Keratinocyte (primary cell): ENCODE measurements around the gene SH2D5. TPM values are rescaled to one million over a fixed set of nuclear protein-coding genes. Genes with fewer than 3 reads are reported as not detected.

Experiments
- DNase-seq: peaks from one replicate; pipeline ENCODE4 v3.0.0-alpha.2; 2011; ENCODE audit warnings: low read depth, missing footprints, low spot score
- FAIRE-seq: peaks from 2 replicates; lab custom pipeline; 2011; peaks lifted over from hg19 to GRCh38; lab: Jason Lieb, UNC
- H2AFZ ChIP-seq: 2 replicates; pipeline ENCODE4 v1.6.0; 2012; ENCODE audit warnings: low read length, control low read depth, inconsistent platforms; ENCODE audit not compliant: control insufficient read depth
- H3K27ac ChIP-seq: 2 replicates; pipeline ENCODE4 v1.5.1; 2011; ENCODE audit warnings: low read length; ENCODE audit not compliant: control insufficient read depth, insufficient read depth
- H3K27me3 ChIP-seq: 3 replicates; pipeline ENCODE4 v1.6.0; 2011; ENCODE audit warnings: low read length; ENCODE audit not compliant: control insufficient read depth, insufficient read depth; ENCODE audit errors: extremely low read depth
- H3K36me3 ChIP-seq, 2 experiments: 2 replicates in 1 of 2; 3 replicates in 1 of 2; pipeline ENCODE4 v1.5.1; 2011; ENCODE audit warnings: low read length in 2 of 2, mild to moderate bottlenecking in 1 of 2; ENCODE audit not compliant: control insufficient read depth in 2 of 2, insufficient read depth in 2 of 2; ENCODE audit errors: extremely low read depth in 1 of 2
- H3K4me1 ChIP-seq: 3 replicates; pipeline ENCODE4 v1.5.1; 2011; ENCODE audit warnings: low read length; ENCODE audit not compliant: control insufficient read depth, insufficient read depth; ENCODE audit errors: extremely low read depth
- H3K4me2 ChIP-seq: 3 replicates; pipeline ENCODE4 v1.6.0; 2011; ENCODE audit warnings: low read depth, low read length; ENCODE audit not compliant: control insufficient read depth, insufficient read depth; ENCODE audit errors: extremely low read depth
- H3K4me3 ChIP-seq, 3 experiments: fragments of 200-600 bp in 1 of 3; sonication (generic) in 1 of 3; 2 replicates in 2 of 3; 3 replicates in 1 of 3; pipeline ENCODE4 v1.5.1; 2011 to 2016; ENCODE audit warnings: low read length in 3 of 3, mild to moderate bottlenecking in 3 of 3, control low read depth in 2 of 3, inconsistent platforms in 1 of 3, low read depth in 1 of 3, mixed read lengths in 1 of 3, mixed run types in 1 of 3, moderate library complexity in 1 of 3; ENCODE audit not compliant: control insufficient read depth in 2 of 3, insufficient read depth in 2 of 3; ENCODE audit errors: extremely low read depth in 1 of 3
- H3K79me2 ChIP-seq: 2 replicates; pipeline ENCODE4 v1.6.0; 2012; ENCODE audit warnings: low read length; ENCODE audit not compliant: control insufficient read depth, insufficient read depth
- H3K9ac ChIP-seq: 3 replicates; pipeline ENCODE4 v1.6.0; 2011; ENCODE audit warnings: low read length; ENCODE audit not compliant: control insufficient read depth, insufficient read depth; ENCODE audit errors: extremely low read depth
- H3K9me1 ChIP-seq: 3 replicates; pipeline ENCODE4 v1.6.0; 2011; ENCODE audit warnings: low read length; ENCODE audit not compliant: control insufficient read depth, insufficient read depth; ENCODE audit errors: extremely low read depth
- H3K9me3 ChIP-seq: 2 replicates; pipeline ENCODE4 v1.5.1; 2012; ENCODE audit warnings: low read depth, low read length; ENCODE audit not compliant: control insufficient read depth
- H4K20me1 ChIP-seq: 3 replicates; pipeline ENCODE4 v1.6.0; 2011; ENCODE audit warnings: low read length; ENCODE audit not compliant: control insufficient read depth, insufficient read depth; ENCODE audit errors: extremely low read depth
- CTCF ChIP-seq, 3 experiments: IDR thresholded peaks in 1 of 3; conservative IDR thresholded peaks in 1 of 3; optimal IDR thresholded peaks in 1 of 3; 2 replicates in 2 of 3; 3 replicates in 1 of 3; pipeline versions ENCODE3 to v1.5.1; 2011; ENCODE audit warnings: low read length in 3 of 3, mild to moderate bottlenecking in 3 of 3, moderate library complexity in 2 of 3, control low read depth in 1 of 3, inconsistent platforms in 1 of 3; ENCODE audit not compliant: insufficient read depth in 2 of 3; ENCODE audit errors: extremely low read depth in 1 of 3
- EZH2 ChIP-seq: IDR thresholded peaks from one replicate; pipeline ENCODE4 v1.6.1; 2012; ENCODE audit warnings: inconsistent platforms, mild to moderate bottlenecking, low read length, moderate library complexity
- dilution Hi-C: fragments of 300-500 bp; cut with MboI; formaldehyde crosslinking; loops from one replicate; pipeline ENCODE4 v1.7.0; 2020; ENCODE audit warnings: low sequenced_read_pairs; ENCODE audit not compliant: extremely low pct_ligation_motif_present
- polyA plus RNA-seq, 5 experiments: library from polyadenylated mRNA; depleted of rRNA in 3 of 5; stranded (reverse) in 3 of 5; stranded (forward) in 1 of 5; unstranded in 1 of 5; fragments of >200 nt; gene quantifications; 1 replicate in 1 of 5; 2 replicates in 3 of 5; 3 replicates in 1 of 5; pipeline versions ENCODE4 v1.2.1 to v1.2.3, GENCODE V29; 2011 to 2012; ENCODE audit warnings: missing spikeins in 2 of 5, low read depth in 1 of 5, low replicate concordance in 1 of 5

Gene SH2D5
- polyA plus RNA-seq, 1 donor (not counting 4 experiments of a cell fraction or from before 2014, with no cell fraction given) = 60.8 TPM

GRCh38 chr1:20691872-20692271 lies 40.6 kb downstream of the SH2D5 start:
- H3K4me3 ChIP-seq = no peak overlapping the region
- H3K27me3 ChIP-seq = no peaks in the 10 kb centered on the region
- dilution Hi-C loops = no loop called here
- peaks cover 0 to 15% of the 10 kb centered on the region in 2 experiments for H3K36me3 ChIP-seq
- no peak overlapping the region for H3K4me2 ChIP-seq
- H4K20me1 ChIP-seq = no peaks in the 10 kb centered on the region
- H3K9me3 ChIP-seq = no peaks in the 10 kb centered on the region
- FAIRE-seq = no peak
- peaks cover 2% of the 10 kb centered on the region for H3K4me1 ChIP-seq
- H2AFZ ChIP-seq = no peak overlapping the region
- no peak for TF ChIP-seq CTCF (optimal IDR thresholded peaks at IDR 0.05 in 1 of 3, IDR thresholded peaks at IDR 0.05 in 1 of 3, conservative IDR thresholded peaks at IDR 0.05 in 1 of 3; ENCODE audit: extremely low read depth in 1 of 3, insufficient read depth in 2 of 3, low read length in 3 of 3)
- TF ChIP-seq EZH2 = no peak
- no peaks in the 10 kb centered on the region for H3K9me1 ChIP-seq
- no peaks in the 10 kb centered on the region for H3K79me2 ChIP-seq
- H3K9ac ChIP-seq = no peak overlapping the region
- DNase-seq = no peak
- H3K27ac ChIP-seq = no peak overlapping the region

- dilution Hi-C loops = no loop called here
- no peak overlapping the region for H3K4me3 ChIP-seq
- no peak for DNase-seq
- H3K9me3 ChIP-seq = no peaks in the 10 kb centered on the region
- H3K27ac ChIP-seq = no peak overlapping the region
- no peak for TF ChIP-seq CTCF (optimal IDR thresholded peaks at IDR 0.05 in 1 of 3, IDR thresholded peaks at IDR 0.05 in 1 of 3, conservative IDR thresholded peaks at IDR 0.05 in 1 of 3; ENCODE audit: extremely low read depth in 1 of 3, insufficient read depth in 2 of 3, low read length in 3 of 3)
- TF ChIP-seq EZH2 = no peak
- H3K79me2 ChIP-seq = no peaks in the 10 kb centered on the region
- no peaks in the 10 kb centered on the region for H3K9me1 ChIP-seq
- no peak overlapping the region for H2AFZ ChIP-seq
- H3K27me3 ChIP-seq = no peaks in the 10 kb centered on the region
- FAIRE-seq = no peak
- peaks cover 0 to 16% of the 10 kb centered on the region in 2 experiments for H3K36me3 ChIP-seq
- no peaks in the 10 kb centered on the region for H3K4me1 ChIP-seq
- H4K20me1 ChIP-seq = no peaks in the 10 kb centered on the region
- H3K9ac ChIP-seq = no peak overlapping the region
- no peak overlapping the region for H3K4me2 ChIP-seq
Measured at GRCh38 chr1:20689645-20690056, 42.9 kb downstream of the SH2D5 start.
